Measurements from ENCODE around the gene THSD4.
"Not testable (repeated sequence)": the region's sequence is repeated elsewhere in the genome, so short reads cannot be mapped to it uniquely, and the experiment has no call there.

Gene THSD4

GRCh38 chr15:71648095-71648494, 532.8 kb downstream of the THSD4 start:
- DNase-seq = no peak

DNA sequence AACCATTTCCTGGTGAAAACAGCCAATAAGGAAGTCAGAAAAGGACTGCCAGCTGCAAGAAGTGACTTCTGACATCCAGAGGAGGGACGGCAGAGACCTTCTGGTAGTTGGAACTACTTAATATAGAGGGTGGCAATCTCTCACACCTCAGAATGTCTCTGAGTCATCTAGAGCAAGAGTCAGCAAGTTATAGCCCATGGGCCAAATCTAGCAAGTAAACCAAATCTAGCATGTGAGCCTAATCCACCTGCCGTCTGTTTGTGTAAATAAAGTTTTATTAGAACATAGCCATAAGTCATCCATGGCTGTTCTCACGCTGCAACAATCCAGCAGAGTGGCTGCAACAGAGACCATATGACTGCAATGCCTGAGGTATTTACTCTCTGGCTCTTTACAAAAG, 534.6 kb downstream of the THSD4 start:
- no peak for DNase-seq

DNA sequence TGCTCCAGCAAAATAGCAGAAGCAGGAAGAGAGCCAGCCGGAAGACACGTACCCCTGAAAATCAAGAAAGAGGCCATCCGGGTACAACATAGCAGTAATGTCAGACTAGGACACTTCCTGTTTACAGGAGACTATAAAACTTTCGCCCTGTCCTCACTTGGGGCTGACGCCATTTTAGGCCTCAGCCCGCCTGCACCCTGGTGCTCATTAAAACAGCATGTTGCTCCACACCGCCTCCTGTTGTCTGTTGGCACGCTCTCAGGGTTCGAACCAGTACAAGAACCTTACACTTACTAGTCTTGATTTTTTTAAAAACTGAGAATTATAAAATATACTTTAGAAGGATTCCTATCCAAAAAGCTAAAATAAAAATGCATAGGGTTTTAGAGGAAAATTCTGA, 535.3 kb downstream of the THSD4 start:
- no peak for DNase-seq

DNA sequence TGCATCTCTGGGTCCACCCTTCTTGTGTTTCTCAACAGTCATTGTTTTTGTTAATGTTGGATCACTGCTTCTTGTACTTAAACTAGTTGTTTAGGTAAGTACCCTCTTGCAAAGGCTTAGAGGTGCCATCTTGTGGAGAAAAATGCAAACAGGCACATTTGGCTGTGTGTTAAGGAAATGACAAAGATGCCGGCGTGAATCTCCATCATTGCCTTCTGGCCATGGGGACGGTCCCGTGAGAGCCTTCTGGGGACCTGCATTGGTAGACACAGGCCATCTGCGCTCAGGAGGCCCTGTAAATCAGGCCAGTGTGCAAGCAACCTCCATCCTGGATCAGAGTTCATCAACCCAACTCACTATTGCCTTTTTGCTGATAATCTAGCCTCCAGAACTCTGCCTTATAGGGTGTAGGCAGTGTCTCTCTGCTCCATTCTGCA, 536.5 kb downstream of the THSD4 start:
- peak; percentile 47 for DNase-seq

- DNase-seq = no peak
Measured at GRCh38 chr15:71654042-71654719, 538.9 kb downstream of the THSD4 start.

GRCh38 chr15:71654720-71655174, 539.5 kb downstream of the THSD4 start:
- no peak for DNase-seq

GRCh38 chr15:71656425-71656824, 541.2 kb downstream of the THSD4 start:
- DNase-seq = no peak

GRCh38 chr15:71657141-71657540, 541.9 kb downstream of the THSD4 start:
- no peak for DNase-seq

- DNase-seq = no peak
Measured at GRCh38 chr15:71658036-71658435, 542.8 kb downstream of the THSD4 start.

DNA sequence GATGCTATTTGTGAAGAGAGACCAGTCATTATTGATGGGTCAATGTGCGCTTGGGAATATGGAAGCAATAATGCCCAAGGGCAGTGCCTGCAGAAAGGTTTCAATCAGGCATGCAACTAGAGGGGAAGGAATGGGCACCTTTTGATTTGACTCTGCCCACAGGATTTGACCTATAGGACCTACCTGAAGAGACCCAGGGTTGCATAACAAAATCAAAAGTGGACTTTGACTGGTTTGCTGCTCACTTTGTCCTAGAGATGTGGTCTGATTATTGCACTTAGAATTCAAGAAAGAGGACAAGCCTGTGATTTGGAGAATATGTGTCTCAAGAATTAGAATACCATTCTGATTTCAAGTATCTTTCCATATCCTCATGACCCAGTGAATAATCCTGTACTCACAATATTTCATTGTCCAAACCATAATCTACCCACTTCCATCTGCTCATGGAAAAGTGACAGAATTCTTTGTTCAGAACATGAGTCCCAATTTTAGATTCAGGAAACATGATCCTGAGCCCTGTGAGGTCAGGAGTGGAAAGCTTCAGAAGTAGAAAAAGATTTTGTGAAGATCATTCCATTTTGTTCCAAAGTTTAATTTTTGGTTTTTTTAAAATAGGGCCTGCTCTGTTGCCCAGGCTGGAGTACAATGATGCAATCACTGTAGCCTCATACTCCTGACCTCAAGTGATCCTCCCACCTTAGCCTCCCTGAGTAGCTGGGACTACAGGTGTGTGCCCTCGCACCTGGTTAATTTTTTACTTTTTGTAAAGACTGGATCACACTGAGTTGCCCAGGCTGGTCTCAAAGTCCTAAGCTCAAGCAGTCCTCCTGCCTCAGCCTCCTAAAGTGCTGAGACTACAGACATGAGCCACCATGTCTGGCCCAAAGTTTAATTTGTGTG, 543.8 kb downstream of the THSD4 start:
- no peak for DNase-seq

GRCh38 chr15:71659730-71660067, 544.4 kb downstream of the THSD4 start:
- no peak for DNase-seq

GRCh38 chr15:71660501-71660900, 545.2 kb downstream of the THSD4 start:
- DNase-seq = no peak

DNA sequence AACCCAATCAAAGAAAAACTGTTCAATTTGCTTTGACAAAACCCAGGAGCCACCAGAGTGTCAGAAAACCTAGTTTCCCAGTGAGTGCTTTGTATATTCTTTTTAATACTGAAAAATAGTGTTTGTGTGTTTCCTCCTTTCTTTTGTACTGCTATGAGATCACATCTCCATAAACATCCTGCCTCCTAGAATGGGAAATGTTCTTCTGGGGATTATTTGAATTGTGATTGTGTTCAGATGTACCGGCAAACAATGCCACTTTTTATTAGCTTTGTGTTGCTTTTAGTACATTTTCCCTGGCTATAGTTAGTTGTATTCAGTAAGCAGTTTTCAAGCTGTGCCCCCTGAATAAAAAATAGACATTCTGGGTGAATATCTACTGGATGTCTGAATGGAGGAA, 547.0 kb downstream of the THSD4 start:
- DNase-seq = no peak

DNA sequence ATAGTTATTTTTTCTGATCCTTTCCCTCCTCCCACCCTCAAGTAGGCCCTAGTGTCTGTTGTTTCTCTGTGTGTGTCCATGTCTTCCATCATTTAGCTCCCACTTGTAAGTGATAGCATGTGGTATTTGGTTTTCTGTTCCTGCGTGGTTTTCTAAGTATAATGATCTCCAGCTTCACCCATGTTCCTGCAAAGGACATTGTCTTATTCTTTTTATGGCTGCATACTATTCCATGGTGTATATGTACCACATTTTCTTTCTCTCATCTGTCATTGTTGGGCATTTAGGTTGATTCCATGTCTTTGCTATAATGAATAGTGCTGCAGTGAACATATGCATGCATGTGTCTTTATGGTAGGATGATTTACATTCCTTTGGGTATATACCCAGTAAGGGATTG, 549.4 kb downstream of the THSD4 start:
- no peak for DNase-seq

- DNase-seq = no peak
Measured at GRCh38 chr15:71666763-71667620, 551.7 kb downstream of the THSD4 start.

DNA sequence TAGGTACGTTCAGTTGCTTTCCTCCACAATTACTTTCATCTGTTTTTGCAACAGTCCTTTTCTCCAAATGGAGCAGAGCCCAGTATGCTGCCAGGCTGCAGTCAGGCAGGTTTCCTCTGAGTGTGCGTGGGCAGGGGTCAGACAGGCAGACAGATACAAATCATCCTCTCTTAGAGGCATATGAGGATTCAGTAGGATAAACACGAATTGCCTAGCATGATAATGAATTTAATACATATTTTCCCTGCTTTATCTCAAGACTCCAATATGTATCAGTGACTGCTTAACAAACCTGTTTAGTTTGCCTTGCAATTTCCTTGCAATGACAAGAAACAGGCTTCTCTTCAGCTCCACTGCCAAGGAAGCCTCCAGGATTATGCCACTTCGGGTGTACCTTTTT, 554.4 kb downstream of the THSD4 start:
- DNase-seq = no peak

DNA sequence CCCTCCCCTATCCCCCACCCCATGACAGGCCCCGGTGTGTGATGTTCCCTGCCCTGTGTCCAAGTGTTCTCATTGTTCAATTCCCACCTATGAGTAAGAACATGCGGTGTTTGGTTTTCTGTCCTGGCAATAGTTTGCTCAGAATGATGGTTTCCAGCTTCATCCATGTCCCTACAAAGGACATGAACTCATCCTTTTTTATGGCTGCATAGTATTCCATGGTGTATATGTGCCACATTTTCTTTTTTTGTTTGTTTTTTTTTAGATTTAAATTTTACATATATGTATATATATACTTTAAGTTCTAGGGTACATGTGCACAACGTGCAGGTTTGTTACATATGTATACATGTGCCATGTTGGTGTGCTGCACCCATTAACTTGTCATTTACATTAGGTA, 555.0 kb downstream of the THSD4 start:
- not testable (repeated sequence) for DNase-seq

- DNase-seq = no peak
Measured at GRCh38 chr15:71674354-71674753, 559.1 kb downstream of the THSD4 start.

DNA sequence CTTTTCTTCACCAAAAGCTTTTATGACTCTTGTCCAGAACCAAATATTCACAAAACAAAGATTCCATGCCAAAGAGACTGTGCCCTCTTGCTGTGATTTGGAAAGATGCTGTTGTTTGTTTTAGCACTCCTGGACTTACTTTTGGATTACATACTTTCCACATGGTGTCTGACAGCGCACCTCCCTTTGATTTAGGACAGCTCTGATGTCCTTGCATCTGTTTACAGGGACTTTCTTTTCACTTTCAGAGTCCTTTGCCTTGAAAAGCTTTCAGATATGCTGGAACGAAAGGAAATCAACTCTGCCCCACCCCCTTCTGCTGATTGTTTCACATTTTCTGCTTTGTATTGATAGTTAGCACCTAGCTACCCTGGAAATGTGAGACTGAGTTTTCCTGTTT, 562.1 kb downstream of the THSD4 start:
- DNase-seq = peak; percentile 29

GRCh38 chr15:71677766-71678165, 562.5 kb downstream of the THSD4 start:
- DNase-seq = no peak

DNA sequence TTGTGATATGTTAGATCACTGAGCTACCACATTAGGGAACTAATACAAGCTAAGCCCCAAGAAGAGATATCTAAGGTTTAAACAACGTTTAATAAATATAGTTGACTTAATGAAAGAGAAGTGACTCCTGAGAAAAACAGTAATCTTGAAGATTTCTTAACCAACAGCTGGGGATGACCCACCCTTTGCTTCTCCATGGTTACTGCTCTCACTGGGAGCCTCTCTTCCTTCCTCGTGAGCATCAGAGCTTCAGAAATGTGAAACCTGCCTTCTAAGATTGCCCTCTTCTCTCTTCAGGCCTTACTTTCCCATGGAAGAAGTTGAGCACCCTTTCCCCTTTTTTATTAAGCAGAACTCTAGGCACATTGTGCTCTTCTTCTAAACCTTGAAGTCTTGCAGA, 562.9 kb downstream of the THSD4 start:
- DNase-seq = no peak

- no peak for DNase-seq
Measured at GRCh38 chr15:71678605-71679004, 563.3 kb downstream of the THSD4 start.

DNA sequence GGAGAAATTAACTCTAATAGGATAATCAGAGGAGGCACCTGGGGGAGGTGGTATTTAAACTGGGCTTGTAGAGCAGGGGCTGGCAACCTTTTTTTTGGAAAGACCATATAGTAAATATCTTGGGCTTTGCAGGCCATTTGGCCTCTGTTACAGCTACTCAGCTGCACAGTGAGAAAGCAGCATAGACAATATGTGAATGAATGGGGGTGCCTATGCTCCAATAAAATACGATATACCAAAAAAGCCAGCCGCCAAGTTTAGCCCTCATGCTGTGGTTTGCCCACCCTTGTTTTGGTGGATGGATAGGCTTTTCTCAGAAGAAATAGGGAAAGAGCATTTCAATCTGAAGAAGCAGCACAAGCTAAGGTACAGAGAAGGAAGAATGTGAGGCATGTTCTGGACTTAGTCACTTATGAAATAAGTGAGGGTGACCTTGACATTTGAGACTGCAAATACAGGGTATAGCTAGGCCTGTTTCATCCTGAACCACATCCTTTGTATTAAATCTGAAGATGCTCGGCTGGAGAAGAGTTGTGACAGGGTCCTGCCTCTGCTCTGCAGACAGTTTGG, 564.0 kb downstream of the THSD4 start:
- no peak for DNase-seq

All from RPMI8226 (cell line).